Tibial nerve (tissue), 4 donors: Measurements from ENCODE around the gene TBC1D2B. TPM values are rescaled to one million over a fixed set of nuclear protein-coding genes. Genes with fewer than 3 reads are reported as not detected.
A peak's percentile ranks its signal among the peaks of the same experiment; 100 is the strongest.

Experiments
- DNase-seq, 2 donors: peaks; one replicate each; pipeline ENCODE4 v3.0.0-alpha.2; 2019; ENCODE audit warnings: low spot score in 2 of 2
- H3K27ac ChIP-seq, 4 donors: fragments of 200-600 bp; sonication (generic) in 3 of 4; one replicate each; pipeline ENCODE4 v1.5.1; 2017 to 2019; ENCODE audit warnings: mild to moderate bottlenecking in 1 of 4
- H3K27me3 ChIP-seq, 2 donors: fragments of 200-600 bp; sonication (generic) in 1 of 2; one replicate each; pipeline versions ENCODE4 v1.5.1 to v1.6.0; 2017 to 2019
- H3K36me3 ChIP-seq, 3 donors: fragments of 200-600 bp; sonication (generic); one replicate each; pipeline ENCODE4 v1.5.1; 2018 to 2019
- H3K4me1 ChIP-seq, 4 donors: fragments of 200-600 bp; sonication (generic) in 3 of 4; one replicate each; pipeline ENCODE4 v1.5.1; 2017 to 2019
- H3K4me3 ChIP-seq, 4 donors: fragments of 200-600 bp; sonication (generic) in 3 of 4; one replicate each; pipeline ENCODE4 v1.5.1; 2017 to 2019; ENCODE audit warnings: mild to moderate bottlenecking in 1 of 4, moderate library complexity in 1 of 4
- H3K9me3 ChIP-seq, 4 donors: fragments of 200-600 bp; sonication (generic) in 3 of 4; one replicate each; pipeline ENCODE4 v1.5.1; 2017 to 2019
- CTCF ChIP-seq, 5 experiments: fragments of 200-600 bp in 3 of 5; fragments of 450-650 bp in 2 of 5; sonication (generic) in 3 of 5; IDR thresholded peaks; one replicate each; pipeline ENCODE4 v1.5.1; 2016 to 2019; ENCODE audit warnings: antibody characterized with exemption in 5 of 5, mild to moderate bottlenecking in 3 of 5, moderate library complexity in 2 of 5
- EP300 ChIP-seq, 2 donors: sonication (generic); formaldehyde crosslinking; IDR thresholded peaks; one replicate each; pipeline ENCODE4 v1.6.1; 2017; ENCODE audit warnings: antibody characterized with exemption in 2 of 2, mild to moderate bottlenecking in 1 of 2
- POLR2A ChIP-seq, 2 donors: fragments of 450-650 bp; IDR thresholded peaks; one replicate each; pipeline ENCODE4 v1.6.1; 2017; ENCODE audit warnings: antibody characterized with exemption in 2 of 2, mild to moderate bottlenecking in 2 of 2, moderate library complexity in 2 of 2
- WGBS, 2 donors: methylation state at CpG; one replicate each; pipeline ENCODE4 v1.1.5; 2018; 5-methylcytosine and 5-hydroxymethylcytosine counted together
- total RNA-seq, 4 donors: library from RNA; depleted of rRNA; stranded (reverse); fragments of >200 nt; gene quantifications; one replicate each; pipeline ENCODE4 v1.1.0, GENCODE V29; 2016

Gene TBC1D2B
- total RNA-seq, 4 donors from 2014 or later = 64.5 to 127 (median 94.5) TPM

GRCh38 chr15:78020007-78020406, 57.5 kb downstream of the TBC1D2B start:
- Histone ChIP-seq H3K9me3 (no peaks in the 10 kb centered on the region), H3K27ac (no peak overlapping the region), H3K4me1 (peaks cover 0 to 33% (median 18%) of the 10 kb centered on the region in 4 donors), H3K4me3 (no peak overlapping the region), H3K27me3 (no peaks in the 10 kb centered on the region), H3K36me3 (peaks cover 0 to 67% (median 2%) of the 10 kb centered on the region in 3 donors)
- 100% methylated on average over 2 of the region's 2 CpGs for WGBS, 2 donors
- TF ChIP-seq CTCF (IDR thresholded peaks at IDR 0.05) (no peak), EP300 (IDR thresholded peaks at IDR 0.05) (no peak), POLR2A (IDR thresholded peaks at IDR 0.05) (no peak)
- no peak for DNase-seq

GRCh38 chr15:78018946-78019644, 58.4 kb downstream of the TBC1D2B start:
- 70 to 74% methylated on average over 11 of the region's 11 CpGs for WGBS, 2 donors
- Histone ChIP-seq H3K36me3 (peaks cover 0 to 70% (median 0%) of the 10 kb centered on the region in 3 donors), H3K27me3 (no peaks in the 10 kb centered on the region), H3K9me3 (no peaks in the 10 kb centered on the region), H3K4me3 (no peak overlapping the region), H3K27ac (peak overlapping the region in 2 of 4 donors; percentile 58 to 60), H3K4me1 (peaks cover 0 to 25% (median 11%) of the 10 kb centered on the region in 4 donors)
- TF ChIP-seq POLR2A (IDR thresholded peaks at IDR 0.05) (no peak), EP300 (IDR thresholded peaks at IDR 0.05) (peak in 1 of 2 donors; percentile 11)
- DNase-seq = no peak

GRCh38 chr15:78018445-78018844, 59.1 kb downstream of the TBC1D2B start:
- 60% methylated on average over 4 of the region's 4 CpGs for WGBS, 2 donors
- no peak for TF ChIP-seq POLR2A (IDR thresholded peaks at IDR 0.05)
- no peak for TF ChIP-seq EP300 (IDR thresholded peaks at IDR 0.05)
- no peak for TF ChIP-seq CTCF (IDR thresholded peaks at IDR 0.05)
- H3K4me3 ChIP-seq = no peak overlapping the region
- peaks cover 0 to 19% (median 5%) of the 10 kb centered on the region in 4 donors for H3K4me1 ChIP-seq
- no peaks in the 10 kb centered on the region for H3K9me3 ChIP-seq
- H3K27ac ChIP-seq = peak overlapping the region in 2 of 4 donors; percentile 58 to 60
- H3K27me3 ChIP-seq = no peaks in the 10 kb centered on the region
- DNase-seq = no peak
- H3K36me3 ChIP-seq = peaks cover 0 to 70% (median 0%) of the 10 kb centered on the region in 3 donors

- H3K27me3 ChIP-seq = no peaks in the 10 kb centered on the region
- 10 to 42% methylated on average over 1 of the region's 1 CpG for WGBS, 2 donors
- H3K9me3 ChIP-seq = no peaks in the 10 kb centered on the region
- peaks cover 0 to 18% (median 2%) of the 10 kb centered on the region in 4 donors for H3K4me1 ChIP-seq
- no peak for DNase-seq
- peaks cover 0 to 72% (median 4%) of the 10 kb centered on the region in 3 donors for H3K36me3 ChIP-seq
- H3K4me3 ChIP-seq = no peak overlapping the region
- no peak overlapping the region for H3K27ac ChIP-seq
- TF ChIP-seq EP300 (IDR thresholded peaks at IDR 0.05) (no peak), CTCF (IDR thresholded peaks at IDR 0.05) (no peak), POLR2A (IDR thresholded peaks at IDR 0.05) (no peak)
Measured at GRCh38 chr15:78016860-78017259, 60.7 kb downstream of the TBC1D2B start.

GRCh38 chr15:78012643-78013077, 64.9 kb downstream of the TBC1D2B start:
- Histone ChIP-seq H3K27me3 (no peaks in the 10 kb centered on the region), H3K27ac (peak overlapping the region in 1 of 4 donors; percentile 11), H3K9me3 (no peaks in the 10 kb centered on the region), H3K4me3 (no peak overlapping the region), H3K36me3 (peaks cover 4 to 89% (median 6%) of the 10 kb centered on the region in 3 donors), H3K4me1 (peaks cover 0 to 17% (median 0%) of the 10 kb centered on the region in 4 donors)
- peak; percentile 75 to 77 for DNase-seq
- TF ChIP-seq CTCF (IDR thresholded peaks at IDR 0.05) = no peak
- peak; percentile 39 to 97 for TF ChIP-seq EP300 (IDR thresholded peaks at IDR 0.05)
- 90 to 93% methylated on average over 8 of the region's 8 CpGs for WGBS, 2 donors
